HEK293 (cell line): ENCODE data around the gene KIF13A.

Experiments
- CTCF ChIA-PET: fragments of 350-600 bp; formaldehyde crosslinking; extraction: SDS; loops from one replicate; lab custom pipeline; 2021; ENCODE audit warnings: antibody characterized with exemption; lab: Yijun Ruan, JAX
- POLR2A ChIA-PET: fragments of 300-600 bp; formaldehyde crosslinking; extraction: SDS; loops from one replicate; lab custom pipeline; 2020; ENCODE audit warnings: antibody characterized with exemption, inconsistent platforms; lab: Yijun Ruan, JAX
- H3K27ac ChIP-seq: fragments of 200-500 bp; sonication (Bioruptor generic); 2 replicates; pipeline ENCODE4 v1.5.1; 2014; ENCODE audit warnings: low read depth, low read length, control low read depth, inconsistent platforms; ENCODE audit errors: extremely low read depth
- H3K36me3 ChIP-seq, 2 experiments: fragments of 200-500 bp in 1 of 2; sonication (Bioruptor generic) in 1 of 2; 1 replicate in 1 of 2; 2 replicates in 1 of 2; pipeline ENCODE4 v1.5.1; 2014 to 2017; ENCODE audit warnings: inconsistent platforms in 2 of 2, low read length in 2 of 2; ENCODE audit not compliant: control insufficient read depth in 2 of 2, insufficient read depth in 1 of 2
- H3K4me1 ChIP-seq: fragments of 200-500 bp; sonication (Bioruptor generic); 2 replicates; pipeline ENCODE4 v1.5.1; 2014; ENCODE audit warnings: mild to moderate bottlenecking, low read length, inconsistent platforms; ENCODE audit not compliant: control insufficient read depth, insufficient read depth
- H3K4me3 ChIP-seq: 2 replicates; pipeline ENCODE4 v1.5.1; 2011; ENCODE audit warnings: low read depth, mild to moderate bottlenecking, control low read depth, low read length, moderate library complexity
- H3K9me3 ChIP-seq: fragments of 200-500 bp; sonication (Bioruptor generic); 2 replicates; pipeline ENCODE4 v1.5.1; 2014; ENCODE audit warnings: low read depth, low read length, inconsistent platforms; ENCODE audit not compliant: control insufficient read depth, insufficient read depth
- GLIS1 ChIP-seq: fragments of 450-650 bp; formaldehyde crosslinking; IDR thresholded peaks from 2 replicates; pipeline ENCODE4 v1.5.1; 2016; ENCODE audit warnings: missing biosample characterization, missing genetic modification characterization
- KLF10 ChIP-seq: fragments of 450-650 bp; IDR thresholded peaks from 2 replicates; pipeline ENCODE4 v1.5.1; 2018; ENCODE audit warnings: missing biosample characterization, mild to moderate bottlenecking, missing genetic modification characterization
- OSR2 ChIP-seq: fragments of 450-650 bp; formaldehyde crosslinking; IDR thresholded peaks from 2 replicates; pipeline ENCODE4 v1.5.1; 2016; ENCODE audit warnings: missing biosample characterization, missing genetic modification characterization
- ZFP69B ChIP-seq: fragments of 450-650 bp; formaldehyde crosslinking; IDR thresholded peaks from 2 replicates; pipeline ENCODE4 v1.5.1; 2016; ENCODE audit warnings: missing biosample characterization, missing genetic modification characterization
- ZNF19 ChIP-seq: fragments of 450-650 bp; formaldehyde crosslinking; IDR thresholded peaks from 2 replicates; pipeline ENCODE4; 2016; ENCODE audit warnings: missing biosample characterization, missing genetic modification characterization, low read depth
- ZNF404 ChIP-seq: fragments of 450-650 bp; formaldehyde crosslinking; IDR thresholded peaks from 2 replicates; pipeline ENCODE4 v1.5.1; 2017; ENCODE audit warnings: missing biosample characterization, missing genetic modification characterization
- ZNF571 ChIP-seq: fragments of 450-650 bp; formaldehyde crosslinking; IDR thresholded peaks from 2 replicates; pipeline ENCODE4 v1.5.0; 2017; ENCODE audit warnings: missing biosample characterization, missing genetic modification characterization
- ZNF654 ChIP-seq: fragments of 450-650 bp; formaldehyde crosslinking; IDR thresholded peaks from 2 replicates; pipeline ENCODE4 v1.5.1; 2016; ENCODE audit warnings: low read depth, missing biosample characterization, missing genetic modification characterization
- ZNF777 ChIP-seq: fragments of 450-650 bp; formaldehyde crosslinking; IDR thresholded peaks from 2 replicates; pipeline ENCODE4 v1.5.1; 2017; ENCODE audit warnings: missing biosample characterization, missing genetic modification characterization, borderline replicate concordance
- ZSCAN30 ChIP-seq: fragments of 450-650 bp; IDR thresholded peaks from 2 replicates; pipeline ENCODE4 v1.5.1; 2018; ENCODE audit warnings: missing biosample characterization, mild to moderate bottlenecking, missing genetic modification characterization, moderate library complexity
- TF ChIP-seq, protein P1 (sequence below): fragments of 450-650 bp; formaldehyde crosslinking; IDR thresholded peaks from 2 replicates; pipeline ENCODE4 v1.5.0; 2017; ENCODE audit warnings: missing biosample characterization, missing genetic modification characterization, borderline replicate concordance
- TF ChIP-seq, protein P2 (sequence below): fragments of 450-650 bp; formaldehyde crosslinking; IDR thresholded peaks from 2 replicates; pipeline ENCODE4 v1.5.1; 2016; ENCODE audit warnings: missing biosample characterization, missing genetic modification characterization
- TF ChIP-seq, protein P3 (sequence below): IDR thresholded peaks from 2 replicates; pipeline ENCODE4 v1.6.1; 2011; ENCODE audit warnings: mild to moderate bottlenecking, low read depth, low read length, borderline replicate concordance
- TF ChIP-seq, protein P4 (sequence below): fragments of 450-650 bp; formaldehyde crosslinking; IDR thresholded peaks from 2 replicates; pipeline ENCODE4 v1.5.1; 2017; ENCODE audit warnings: missing biosample characterization, mild to moderate bottlenecking, missing genetic modification characterization, moderate library complexity
- TF ChIP-seq, protein P5 (sequence below): fragments of 450-650 bp; formaldehyde crosslinking; IDR thresholded peaks from 2 replicates; pipeline ENCODE4 v1.5.1; 2016; ENCODE audit warnings: missing biosample characterization, missing genetic modification characterization
- TF ChIP-seq, protein P6 (sequence below): fragments of 450-650 bp; formaldehyde crosslinking; IDR thresholded peaks from 2 replicates; pipeline ENCODE4 v1.5.1; 2016; ENCODE audit warnings: missing biosample characterization, missing genetic modification characterization
- TF ChIP-seq, protein P7 (sequence below): fragments of 450-650 bp; formaldehyde crosslinking; IDR thresholded peaks from 2 replicates; pipeline ENCODE4 v1.5.1; 2016; ENCODE audit warnings: missing biosample characterization, missing genetic modification characterization

Gene KIF13A

DNA sequence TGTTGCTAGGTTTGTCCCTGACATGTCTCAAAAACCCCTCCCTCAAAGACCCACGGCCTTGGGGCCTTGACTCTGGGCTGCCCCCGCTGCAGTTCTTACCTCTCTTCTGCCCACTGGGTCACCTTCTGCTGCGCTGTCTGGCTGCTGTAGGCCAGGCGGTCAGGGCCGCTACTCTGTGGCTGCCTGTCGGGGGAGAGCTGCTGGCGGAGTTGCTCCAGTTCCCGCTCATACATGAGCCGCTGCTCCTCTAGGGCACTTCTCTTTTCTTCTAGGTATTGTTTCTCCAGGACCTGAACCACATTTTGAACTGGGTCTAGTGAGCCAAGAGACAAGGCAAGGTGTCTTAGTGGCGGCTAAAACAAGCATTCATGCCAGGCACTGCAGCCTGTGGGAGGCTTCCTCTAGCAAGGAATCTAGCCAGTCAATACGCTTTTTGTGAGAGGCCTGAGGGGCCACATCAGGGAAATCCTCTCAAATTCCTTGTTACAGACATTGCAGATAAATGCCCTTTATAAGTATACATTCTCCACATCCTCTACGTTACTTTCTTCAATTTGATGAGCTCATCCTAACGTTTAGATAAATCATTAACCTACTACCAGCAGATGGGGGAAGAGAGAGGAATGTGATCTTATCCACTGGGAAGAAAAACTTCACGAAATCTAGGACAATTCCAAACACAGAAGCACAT, 170.4 kb downstream of the KIF13A start:
- H3K4me1 ChIP-seq = no peaks in the 10 kb centered on the region
- CTCF ChIA-PET = interaction anchor here (0.6 to 1.9 kb wide), 11 partner anchors 12 to 1909 kb away, joined by 3 to 10 read pairs (median 3); partner anchors contain the start of gene NHLRC1
- H3K4me3 ChIP-seq = no peak overlapping the region
- TF ChIP-seq OSR2 (no peak), ZNF654 (tag by site-specific recombination) (peak; percentile 8; the same call in 1 of the 2 replicates)
- TF ChIP-seq, protein P1, sequence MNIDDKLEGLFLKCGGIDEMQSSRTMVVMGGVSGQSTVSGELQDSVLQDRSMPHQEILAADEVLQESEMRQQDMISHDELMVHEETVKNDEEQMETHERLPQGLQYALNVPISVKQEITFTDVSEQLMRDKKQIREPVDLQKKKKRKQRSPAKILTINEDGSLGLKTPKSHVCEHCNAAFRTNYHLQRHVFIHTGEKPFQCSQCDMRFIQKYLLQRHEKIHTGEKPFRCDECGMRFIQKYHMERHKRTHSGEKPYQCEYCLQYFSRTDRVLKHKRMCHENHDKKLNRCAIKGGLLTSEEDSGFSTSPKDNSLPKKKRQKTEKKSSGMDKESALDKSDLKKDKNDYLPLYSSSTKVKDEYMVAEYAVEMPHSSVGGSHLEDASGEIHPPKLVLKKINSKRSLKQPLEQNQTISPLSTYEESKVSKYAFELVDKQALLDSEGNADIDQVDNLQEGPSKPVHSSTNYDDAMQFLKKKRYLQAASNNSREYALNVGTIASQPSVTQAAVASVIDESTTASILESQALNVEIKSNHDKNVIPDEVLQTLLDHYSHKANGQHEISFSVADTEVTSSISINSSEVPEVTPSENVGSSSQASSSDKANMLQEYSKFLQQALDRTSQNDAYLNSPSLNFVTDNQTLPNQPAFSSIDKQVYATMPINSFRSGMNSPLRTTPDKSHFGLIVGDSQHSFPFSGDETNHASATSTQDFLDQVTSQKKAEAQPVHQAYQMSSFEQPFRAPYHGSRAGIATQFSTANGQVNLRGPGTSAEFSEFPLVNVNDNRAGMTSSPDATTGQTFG (tag by site-specific recombination) = no peak
- TF ChIP-seq, all 188 proteins: peak for 1
- Histone ChIP-seq H3K9me3 (no peaks in the 10 kb centered on the region), H3K36me3 (peaks cover 0 to 4% of the 10 kb centered on the region in 2 experiments; a peak in 1 of 3 replicates), H3K27ac (no peak overlapping the region)
- POLR2A ChIA-PET = no interaction called here

DNA sequence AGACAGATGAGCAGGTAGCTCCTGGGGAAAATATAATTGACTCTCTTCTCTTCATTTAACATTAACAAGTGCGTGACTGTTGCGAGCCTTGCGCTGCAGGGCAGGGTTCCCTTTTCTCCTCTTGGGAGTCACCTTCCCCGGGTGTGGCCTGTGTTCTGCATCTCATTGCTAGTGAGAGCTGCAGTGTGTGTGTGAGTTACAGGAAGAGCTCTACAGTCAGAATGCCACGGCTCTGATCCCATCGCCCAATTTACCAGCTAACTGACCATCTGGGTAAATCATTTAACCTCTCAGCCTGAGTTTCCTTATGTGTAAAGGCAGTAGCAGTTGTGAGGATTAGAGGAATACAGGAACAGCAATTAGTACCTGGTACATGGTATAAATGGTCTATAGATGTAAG, 173.9 kb downstream of the KIF13A start:
- Histone ChIP-seq H3K36me3 (peaks cover 0 to 4% of the 10 kb centered on the region in 2 experiments; a peak in 1 of 3 replicates), H3K27ac (no peak overlapping the region), H3K4me3 (no peak overlapping the region)
- POLR2A ChIA-PET = interaction anchor here (0.8 kb wide), 1 partner anchor 213 kb away, joined by 3 read pairs; the partner anchor contains the start of gene FAM8A1
- TF ChIP-seq, protein P2, sequence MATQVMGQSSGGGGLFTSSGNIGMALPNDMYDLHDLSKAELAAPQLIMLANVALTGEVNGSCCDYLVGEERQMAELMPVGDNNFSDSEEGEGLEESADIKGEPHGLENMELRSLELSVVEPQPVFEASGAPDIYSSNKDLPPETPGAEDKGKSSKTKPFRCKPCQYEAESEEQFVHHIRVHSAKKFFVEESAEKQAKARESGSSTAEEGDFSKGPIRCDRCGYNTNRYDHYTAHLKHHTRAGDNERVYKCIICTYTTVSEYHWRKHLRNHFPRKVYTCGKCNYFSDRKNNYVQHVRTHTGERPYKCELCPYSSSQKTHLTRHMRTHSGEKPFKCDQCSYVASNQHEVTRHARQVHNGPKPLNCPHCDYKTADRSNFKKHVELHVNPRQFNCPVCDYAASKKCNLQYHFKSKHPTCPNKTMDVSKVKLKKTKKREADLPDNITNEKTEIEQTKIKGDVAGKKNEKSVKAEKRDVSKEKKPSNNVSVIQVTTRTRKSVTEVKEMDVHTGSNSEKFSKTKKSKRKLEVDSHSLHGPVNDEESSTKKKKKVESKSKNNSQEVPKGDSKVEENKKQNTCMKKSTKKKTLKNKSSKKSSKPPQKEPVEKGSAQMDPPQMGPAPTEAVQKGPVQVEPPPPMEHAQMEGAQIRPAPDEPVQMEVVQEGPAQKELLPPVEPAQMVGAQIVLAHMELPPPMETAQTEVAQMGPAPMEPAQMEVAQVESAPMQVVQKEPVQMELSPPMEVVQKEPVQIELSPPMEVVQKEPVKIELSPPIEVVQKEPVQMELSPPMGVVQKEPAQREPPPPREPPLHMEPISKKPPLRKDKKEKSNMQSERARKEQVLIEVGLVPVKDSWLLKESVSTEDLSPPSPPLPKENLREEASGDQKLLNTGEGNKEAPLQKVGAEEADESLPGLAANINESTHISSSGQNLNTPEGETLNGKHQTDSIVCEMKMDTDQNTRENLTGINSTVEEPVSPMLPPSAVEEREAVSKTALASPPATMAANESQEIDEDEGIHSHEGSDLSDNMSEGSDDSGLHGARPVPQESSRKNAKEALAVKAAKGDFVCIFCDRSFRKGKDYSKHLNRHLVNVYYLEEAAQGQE = no peak
- TF ChIP-seq KLF10 (tag by site-specific recombination) (no peak), ZSCAN30 (no peak), ZNF19 (tag by site-specific recombination) (no peak), GLIS1 (tag by site-specific recombination) (no peak), ZNF777 (tag by site-specific recombination) (no peak), ZFP69B (tag by site-specific recombination) (no peak), ZNF404 (tag by site-specific recombination) (no peak), ZNF571 (tag by site-specific recombination) (no peak)
- TF ChIP-seq, protein P3, sequence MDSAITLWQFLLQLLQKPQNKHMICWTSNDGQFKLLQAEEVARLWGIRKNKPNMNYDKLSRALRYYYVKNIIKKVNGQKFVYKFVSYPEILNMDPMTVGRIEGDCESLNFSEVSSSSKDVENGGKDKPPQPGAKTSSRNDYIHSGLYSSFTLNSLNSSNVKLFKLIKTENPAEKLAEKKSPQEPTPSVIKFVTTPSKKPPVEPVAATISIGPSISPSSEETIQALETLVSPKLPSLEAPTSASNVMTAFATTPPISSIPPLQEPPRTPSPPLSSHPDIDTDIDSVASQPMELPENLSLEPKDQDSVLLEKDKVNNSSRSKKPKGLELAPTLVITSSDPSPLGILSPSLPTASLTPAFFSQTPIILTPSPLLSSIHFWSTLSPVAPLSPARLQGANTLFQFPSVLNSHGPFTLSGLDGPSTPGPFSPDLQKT = no peak
- TF ChIP-seq, protein P4, sequence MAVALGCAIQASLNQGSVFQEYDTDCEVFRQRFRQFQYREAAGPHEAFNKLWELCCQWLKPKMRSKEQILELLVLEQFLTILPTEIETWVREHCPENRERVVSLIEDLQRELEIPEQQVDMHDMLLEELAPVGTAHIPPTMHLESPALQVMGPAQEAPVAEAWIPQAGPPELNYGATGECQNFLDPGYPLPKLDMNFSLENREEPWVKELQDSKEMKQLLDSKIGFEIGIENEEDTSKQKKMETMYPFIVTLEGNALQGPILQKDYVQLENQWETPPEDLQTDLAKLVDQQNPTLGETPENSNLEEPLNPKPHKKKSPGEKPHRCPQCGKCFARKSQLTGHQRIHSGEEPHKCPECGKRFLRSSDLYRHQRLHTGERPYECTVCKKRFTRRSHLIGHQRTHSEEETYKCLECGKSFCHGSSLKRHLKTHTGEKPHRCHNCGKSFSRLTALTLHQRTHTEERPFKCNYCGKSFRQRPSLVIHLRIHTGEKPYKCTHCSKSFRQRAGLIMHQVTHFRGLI (tag by site-specific recombination) = no peak
- TF ChIP-seq, protein P5, sequence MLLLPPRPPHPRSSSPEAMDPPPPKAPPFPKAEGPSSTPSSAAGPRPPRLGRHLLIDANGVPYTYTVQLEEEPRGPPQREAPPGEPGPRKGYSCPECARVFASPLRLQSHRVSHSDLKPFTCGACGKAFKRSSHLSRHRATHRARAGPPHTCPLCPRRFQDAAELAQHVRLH (tag by site-specific recombination) = no peak
- TF ChIP-seq, protein P6, sequence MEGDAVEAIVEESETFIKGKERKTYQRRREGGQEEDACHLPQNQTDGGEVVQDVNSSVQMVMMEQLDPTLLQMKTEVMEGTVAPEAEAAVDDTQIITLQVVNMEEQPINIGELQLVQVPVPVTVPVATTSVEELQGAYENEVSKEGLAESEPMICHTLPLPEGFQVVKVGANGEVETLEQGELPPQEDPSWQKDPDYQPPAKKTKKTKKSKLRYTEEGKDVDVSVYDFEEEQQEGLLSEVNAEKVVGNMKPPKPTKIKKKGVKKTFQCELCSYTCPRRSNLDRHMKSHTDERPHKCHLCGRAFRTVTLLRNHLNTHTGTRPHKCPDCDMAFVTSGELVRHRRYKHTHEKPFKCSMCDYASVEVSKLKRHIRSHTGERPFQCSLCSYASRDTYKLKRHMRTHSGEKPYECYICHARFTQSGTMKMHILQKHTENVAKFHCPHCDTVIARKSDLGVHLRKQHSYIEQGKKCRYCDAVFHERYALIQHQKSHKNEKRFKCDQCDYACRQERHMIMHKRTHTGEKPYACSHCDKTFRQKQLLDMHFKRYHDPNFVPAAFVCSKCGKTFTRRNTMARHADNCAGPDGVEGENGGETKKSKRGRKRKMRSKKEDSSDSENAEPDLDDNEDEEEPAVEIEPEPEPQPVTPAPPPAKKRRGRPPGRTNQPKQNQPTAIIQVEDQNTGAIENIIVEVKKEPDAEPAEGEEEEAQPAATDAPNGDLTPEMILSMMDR = no peak
- TF ChIP-seq, protein P7, sequence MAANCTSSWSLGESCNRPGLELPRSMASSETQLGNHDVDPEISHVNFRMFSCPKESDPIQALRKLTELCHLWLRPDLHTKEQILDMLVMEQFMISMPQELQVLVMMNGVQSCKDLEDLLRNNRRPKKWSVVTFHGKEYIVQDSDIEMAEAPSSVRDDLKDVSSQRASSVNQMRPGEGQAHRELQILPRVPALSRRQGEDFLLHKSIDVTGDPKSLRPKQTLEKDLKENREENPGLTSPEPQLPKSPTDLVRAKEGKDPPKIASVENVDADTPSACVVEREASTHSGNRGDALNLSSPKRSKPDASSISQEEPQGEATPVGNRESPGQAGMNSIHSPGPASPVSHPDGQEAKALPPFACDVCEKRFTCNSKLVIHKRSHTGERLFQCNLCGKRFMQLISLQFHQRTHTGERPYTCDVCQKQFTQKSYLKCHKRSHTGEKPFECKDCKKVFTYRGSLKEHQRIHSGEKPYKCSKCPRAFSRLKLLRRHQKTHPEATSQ = no peak
- TF ChIP-seq, all 188 proteins: peak for 0
- Histone ChIP-seq H3K9me3 (no peaks in the 10 kb centered on the region), H3K4me1 (no peaks in the 10 kb centered on the region)
- CTCF ChIA-PET = interaction anchor here (0.6 to 4.6 kb wide), 5 partner anchors 9 to 299 kb away, joined by 3 to 36 read pairs (median 4); no protein-coding TSS in a partner anchor
